ENCODE measurements around the gene TAOK1. TPM values are rescaled to one million over a fixed set of nuclear protein-coding genes. Genes with fewer than 3 reads are reported as not detected.

The TAOK1 gene
- total and polyA plus RNA-seq, 9 of the 15 experiments (the other 6 are each of a cell fraction or from before 2014, with no cell fraction given): 3.2 to 33.1 (median 16.5) TPM

DNA sequence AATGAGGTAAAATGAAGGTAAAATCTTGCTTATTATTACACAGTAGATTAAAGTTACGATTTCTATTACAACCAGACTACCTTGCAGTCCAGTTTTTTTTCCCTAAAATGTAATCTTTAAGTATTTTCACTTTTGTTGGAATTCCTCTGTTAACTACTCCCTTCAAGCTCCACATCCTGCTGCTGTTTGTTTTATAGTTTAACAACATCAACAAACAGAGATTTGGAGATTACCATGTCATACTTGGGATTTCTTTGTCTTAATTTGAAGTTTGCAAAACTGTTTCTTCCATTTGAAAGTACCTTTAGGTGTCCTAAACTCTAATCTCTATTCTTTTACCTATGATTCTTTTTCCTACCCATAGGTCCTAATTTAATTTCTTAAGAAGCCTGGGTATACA is 93.3 kb downstream of the TAOK1 start (continued):
- TF ChIP-seq, protein P1, sequence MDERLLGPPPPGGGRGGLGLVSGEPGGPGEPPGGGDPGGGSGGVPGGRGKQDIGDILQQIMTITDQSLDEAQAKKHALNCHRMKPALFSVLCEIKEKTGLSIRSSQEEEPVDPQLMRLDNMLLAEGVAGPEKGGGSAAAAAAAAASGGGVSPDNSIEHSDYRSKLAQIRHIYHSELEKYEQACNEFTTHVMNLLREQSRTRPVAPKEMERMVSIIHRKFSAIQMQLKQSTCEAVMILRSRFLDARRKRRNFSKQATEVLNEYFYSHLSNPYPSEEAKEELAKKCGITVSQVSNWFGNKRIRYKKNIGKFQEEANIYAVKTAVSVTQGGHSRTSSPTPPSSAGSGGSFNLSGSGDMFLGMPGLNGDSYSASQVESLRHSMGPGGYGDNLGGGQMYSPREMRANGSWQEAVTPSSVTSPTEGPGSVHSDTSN (CRISPR knock-in tag; IDR thresholded peaks at IDR 0.05; ENCODE audit: low read depth): no peak
- TF ChIP-seq, protein P1 (tag; conservative IDR thresholded peaks at IDR 0.05; ENCODE audit: low read depth): no peak
- TF ChIP-seq ZNF764 (CRISPR knock-in tag; IDR thresholded peaks at IDR 0.05; ENCODE audit: low read depth) (no peak), PCBP1 (IDR thresholded peaks at IDR 0.05; ENCODE audit: low read depth, low read length, poor library complexity, severe bottlenecking) (no peak), KAT7 (CRISPR knock-in tag; IDR thresholded peaks at IDR 0.05; ENCODE audit: borderline replicate concordance) (no peak), MED1 (CRISPR knock-in tag; IDR thresholded peaks at IDR 0.05; ENCODE audit: borderline replicate concordance) (no peak), STAG1 (CRISPR knock-in tag; IDR thresholded peaks at IDR 0.05; ENCODE audit: borderline replicate concordance) (no peak), ZBTB17 (CRISPR knock-in tag; IDR thresholded peaks at IDR 0.05) (no peak)

DNA sequence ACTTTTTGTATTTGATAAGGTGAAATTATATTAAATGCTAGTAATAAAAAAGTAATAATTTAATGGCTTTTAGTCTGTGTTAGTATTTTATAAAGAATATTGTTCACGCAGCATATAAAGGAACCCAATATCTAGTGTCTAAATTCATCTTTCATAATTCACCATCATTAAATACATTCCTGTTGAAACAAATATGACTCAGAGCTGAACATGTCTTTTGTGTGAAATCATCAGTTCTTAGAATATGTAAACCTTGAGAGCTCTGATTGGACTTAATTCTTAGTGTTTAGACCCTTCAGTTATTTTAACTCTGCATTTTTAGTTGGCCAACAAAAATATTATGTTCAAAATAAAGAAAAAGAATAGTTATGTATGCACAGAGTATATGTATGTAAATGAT is 104.8 kb downstream of the TAOK1 start:
- 94% methylated on average over 1 of the region's 1 CpG for WGBS (ENCODE audit: insufficient coverage, low coverage, missing lambda C conversion rate)
- no peak overlapping the region for H3K4me2 ChIP-seq (ENCODE audit: insufficient read depth, low read length)
- peaks cover 63% of the 10 kb centered on the region for H3K36me3 ChIP-seq (ENCODE audit: control insufficient read depth, insufficient read depth, low read length)
- H3K27ac ChIP-seq (ENCODE audit: extremely low read depth, low read depth, low read length): no peak overlapping the region
- H3K4me1 ChIP-seq (replicated peaks in 1 of 2; ENCODE audit: control insufficient read depth in 2 of 2, insufficient read depth in 2 of 2, low read length in 2 of 2): no peaks in the 10 kb centered on the region
- no peaks in the 10 kb centered on the region for H4K20me1 ChIP-seq (replicated peaks; ENCODE audit: control insufficient read depth, insufficient read depth, low read length)
- POLR2A ChIA-PET: interaction anchor here (0.5 to 1.3 kb wide), 3 partner anchors 9 to 88 kb away, joined by 3 read pairs; no protein-coding TSS in a partner anchor
- no peak overlapping the region for H2AFZ ChIP-seq (ENCODE audit: low read depth, low read length)
- CTCF ChIA-PET (ENCODE audit: low intra/inter-chr PET ratio): no interaction called here
- BruUV-seq (replicated peaks): no TSS peak
- FAIRE-seq (no peak), DNase-seq (ENCODE audit: extremely low read depth in 1 of 4, low spot score in 3 of 4) (no peak), ATAC-seq (no peak)
- in situ Hi-C loops (cut with MboI): no loop called here
- H3K9me1 ChIP-seq (ENCODE audit: control insufficient read depth, insufficient read depth, low read length): no peaks in the 10 kb centered on the region
- no peaks in the 10 kb centered on the region for H3K9me3 ChIP-seq (replicated peaks; ENCODE audit: control insufficient read depth, insufficient read depth, low read depth, low read length)
- no peaks in the 10 kb centered on the region for H3K79me2 ChIP-seq (ENCODE audit: control insufficient read depth, insufficient read depth, low read length)
- intact Hi-C loops (cut with micrococcal nuclease): no loop called here
- no peaks in the 10 kb centered on the region for H3K27me3 ChIP-seq (ENCODE audit: control insufficient read depth in 2 of 2, insufficient read depth in 2 of 2, low read length in 2 of 2)
- no peak overlapping the region for H3K4me3 ChIP-seq
- no peak overlapping the region for H3K9ac ChIP-seq (ENCODE audit: insufficient read depth in 1 of 2, low read depth in 2 of 2, low read length in 2 of 2)
- TF ChIP-seq, protein P1 (CRISPR knock-in tag; IDR thresholded peaks at IDR 0.05; ENCODE audit: low read depth): no peak
- TF ChIP-seq, protein P1 (tag; conservative IDR thresholded peaks at IDR 0.05; ENCODE audit: low read depth): no peak
- TF ChIP-seq, protein P2, sequence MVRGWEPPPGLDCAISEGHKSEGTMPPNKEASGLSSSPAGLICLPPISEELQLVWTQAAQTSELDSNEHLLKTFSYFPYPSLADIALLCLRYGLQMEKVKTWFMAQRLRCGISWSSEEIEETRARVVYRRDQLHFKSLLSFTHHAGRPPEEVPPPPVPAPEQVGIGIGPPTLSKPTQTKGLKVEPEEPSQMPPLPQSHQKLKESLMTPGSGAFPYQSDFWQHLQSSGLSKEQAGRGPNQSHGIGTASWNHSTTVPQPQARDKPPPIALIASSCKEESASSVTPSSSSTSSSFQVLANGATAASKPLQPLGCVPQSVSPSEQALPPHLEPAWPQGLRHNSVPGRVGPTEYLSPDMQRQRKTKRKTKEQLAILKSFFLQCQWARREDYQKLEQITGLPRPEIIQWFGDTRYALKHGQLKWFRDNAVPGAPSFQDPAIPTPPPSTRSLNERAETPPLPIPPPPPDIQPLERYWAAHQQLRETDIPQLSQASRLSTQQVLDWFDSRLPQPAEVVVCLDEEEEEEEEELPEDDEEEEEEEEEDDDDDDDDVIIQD (CRISPR knock-in tag; IDR thresholded peaks at IDR 0.05): no peak
- no peak for TF ChIP-seq MTA2 (IDR thresholded peaks at IDR 0.05; ENCODE audit: low read depth)
- TF ChIP-seq, protein P3, sequence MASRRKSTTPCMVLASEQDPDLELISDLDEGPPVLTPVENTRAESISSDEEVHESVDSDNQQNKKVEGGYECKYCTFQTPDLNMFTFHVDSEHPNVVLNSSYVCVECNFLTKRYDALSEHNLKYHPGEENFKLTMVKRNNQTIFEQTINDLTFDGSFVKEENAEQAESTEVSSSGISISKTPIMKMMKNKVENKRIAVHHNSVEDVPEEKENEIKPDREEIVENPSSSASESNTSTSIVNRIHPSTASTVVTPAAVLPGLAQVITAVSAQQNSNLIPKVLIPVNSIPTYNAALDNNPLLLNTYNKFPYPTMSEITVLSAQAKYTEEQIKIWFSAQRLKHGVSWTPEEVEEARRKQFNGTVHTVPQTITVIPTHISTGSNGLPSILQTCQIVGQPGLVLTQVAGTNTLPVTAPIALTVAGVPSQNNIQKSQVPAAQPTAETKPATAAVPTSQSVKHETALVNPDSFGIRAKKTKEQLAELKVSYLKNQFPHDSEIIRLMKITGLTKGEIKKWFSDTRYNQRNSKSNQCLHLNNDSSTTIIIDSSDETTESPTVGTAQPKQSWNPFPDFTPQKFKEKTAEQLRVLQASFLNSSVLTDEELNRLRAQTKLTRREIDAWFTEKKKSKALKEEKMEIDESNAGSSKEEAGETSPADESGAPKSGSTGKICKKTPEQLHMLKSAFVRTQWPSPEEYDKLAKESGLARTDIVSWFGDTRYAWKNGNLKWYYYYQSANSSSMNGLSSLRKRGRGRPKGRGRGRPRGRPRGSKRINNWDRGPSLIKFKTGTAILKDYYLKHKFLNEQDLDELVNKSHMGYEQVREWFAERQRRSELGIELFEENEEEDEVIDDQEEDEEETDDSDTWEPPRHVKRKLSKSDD (conservative IDR thresholded peaks at IDR 0.05; ENCODE audit: low read length): no peak

All from K562 (cell line).